Measurements from ENCODE around the gene A3GALT2. TPM values are rescaled to one million over a fixed set of nuclear protein-coding genes. Genes with fewer than 3 reads are reported as not detected.
"Not testable (repeated sequence)": the region's sequence is repeated elsewhere in the genome, so short reads cannot be mapped to it uniquely, and the experiment has no call there.

Gene A3GALT2
- polyA plus RNA-seq, 3 donors, result not detected

- no peak for DNase-seq (ENCODE audit: low read depth in 3 of 3, low spot score in 2 of 3)
These were observed 24.8 kb downstream of the A3GALT2 start for GRCh38 chr1:33296082-33296458.

- DNase-seq (ENCODE audit: low read depth in 3 of 3, low spot score in 2 of 3), result peak; percentile 60 to 71 (median 62)
These were observed 25.3 kb downstream of the A3GALT2 start for GRCh38 chr1:33295450-33296081.

GRCh38 chr1:33295023-33295422 is 25.9 kb downstream of the A3GALT2 start:
- DNase-seq (ENCODE audit: low read depth in 3 of 3, low spot score in 2 of 3), result no peak

- no peak for DNase-seq (ENCODE audit: low read depth in 3 of 3, low spot score in 2 of 3)
These were observed 26.6 kb downstream of the A3GALT2 start for GRCh38 chr1:33294071-33295010.

GRCh38 chr1:33292726-33293340 is 28.1 kb downstream of the A3GALT2 start:
- no peak for DNase-seq (ENCODE audit: low read depth in 3 of 3, low spot score in 2 of 3)

GRCh38 chr1:33290615-33291014 is 30.3 kb downstream of the A3GALT2 start:
- not testable (repeated sequence) for DNase-seq (ENCODE audit: low read depth in 3 of 3, low spot score in 2 of 3)

GRCh38 chr1:33289858-33290154 is 31.1 kb downstream of the A3GALT2 start:
- no peak for DNase-seq (ENCODE audit: low read depth in 3 of 3, low spot score in 2 of 3)

- DNase-seq (ENCODE audit: low read depth in 3 of 3, low spot score in 2 of 3), result no peak
These were observed 31.7 kb downstream of the A3GALT2 start for GRCh38 chr1:33288976-33289857.

GRCh38 chr1:33287317-33287716 is 33.6 kb downstream of the A3GALT2 start:
- DNase-seq (ENCODE audit: low read depth in 3 of 3, low spot score in 2 of 3), result no peak

GRCh38 chr1:33286451-33287185 is 34.3 kb downstream of the A3GALT2 start:
- no peak for DNase-seq (ENCODE audit: low read depth in 3 of 3, low spot score in 2 of 3)

GRCh38 chr1:33284049-33284448 is 36.8 kb downstream of the A3GALT2 start:
- DNase-seq (ENCODE audit: low read depth in 3 of 3, low spot score in 2 of 3), result no peak

- DNase-seq (ENCODE audit: low read depth in 3 of 3, low spot score in 2 of 3), result no peak
These were observed 38.1 kb downstream of the A3GALT2 start for GRCh38 chr1:33282791-33283190.

- DNase-seq (ENCODE audit: low read depth in 3 of 3, low spot score in 2 of 3), result no peak
These were observed 39.2 kb downstream of the A3GALT2 start for GRCh38 chr1:33281554-33282303.

GRCh38 chr1:33280091-33280661 is 40.7 kb downstream of the A3GALT2 start:
- DNase-seq (ENCODE audit: low read depth in 3 of 3, low spot score in 2 of 3), result no peak

GRCh38 chr1:33277488-33278084 is 43.3 kb downstream of the A3GALT2 start:
- DNase-seq (ENCODE audit: low read depth in 3 of 3, low spot score in 2 of 3), result no peak

- no peak for DNase-seq (ENCODE audit: low read depth in 3 of 3, low spot score in 2 of 3)
These were observed 44.2 kb downstream of the A3GALT2 start for GRCh38 chr1:33276573-33277298.

GRCh38 chr1:33275706-33276572 is 45.0 kb downstream of the A3GALT2 start:
- no peak for DNase-seq (ENCODE audit: low read depth in 3 of 3, low spot score in 2 of 3)

All from right renal cortex interstitium (tissue), 3 donors.